ENCODE measurements around the gene CAMK2G. TPM values are rescaled to one million over a fixed set of nuclear protein-coding genes. Genes with fewer than 3 reads are reported as not detected.

The CAMK2G gene
- polyA plus RNA-seq, 3 donors = 1.7 to 60.7 (median 3.0) TPM

DNA sequence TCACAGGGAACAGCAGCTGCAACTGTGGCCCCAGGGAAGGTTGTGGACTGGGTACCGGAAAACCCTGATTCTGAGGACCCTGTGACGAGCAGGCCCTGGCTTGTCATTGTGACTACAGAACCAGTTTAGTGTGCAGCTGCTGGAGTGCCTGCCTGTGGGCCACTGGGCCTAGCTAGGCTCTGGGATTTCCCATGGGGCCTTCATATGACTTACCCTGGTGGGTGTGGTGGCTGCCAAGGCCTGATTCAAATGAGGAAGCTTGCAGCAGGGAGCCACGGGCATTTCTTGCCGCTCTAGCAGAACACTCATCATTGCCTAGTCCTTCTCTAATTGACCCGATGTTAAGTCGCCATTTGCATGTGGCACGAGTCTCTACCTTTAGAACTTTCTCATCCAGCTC, 14.7 kb upstream of the CAMK2G start:
- peaks cover 25% of the 10 kb centered on the region for H3K4me1 Mint-ChIP-seq
- H3K9me3 Mint-ChIP-seq = peaks cover 0 to 3% (median 0%) of the 10 kb centered on the region in 7 donors
- H3K27me3 Mint-ChIP-seq (ENCODE audit: low read depth in 3 of 3) = peaks cover 0 to 2% (median 2%) of the 10 kb centered on the region in 3 donors
- Histone ChIP-seq H3K36me3 (replicated peaks in 1 of 2; ENCODE audit: control insufficient read depth in 1 of 2, insufficient read depth in 2 of 2, low read length in 2 of 2) (no peaks in the 10 kb centered on the region), H3K79me2 (ENCODE audit: insufficient read depth, low read length) (no peaks in the 10 kb centered on the region), H2AFZ (ENCODE audit: insufficient read depth, low read depth, low read length, poor library complexity, severe bottlenecking) (no peak overlapping the region), H3K4me3 (replicated peaks in 1 of 3; ENCODE audit: low read depth in 2 of 3, low read length in 3 of 3) (no peak overlapping the region), H3K4me2 (replicated peaks; ENCODE audit: extremely low read depth, low read length, poor library complexity, severe bottlenecking) (no peak overlapping the region), H3K27me3 (ENCODE audit: control insufficient read depth in 2 of 2, insufficient read depth in 2 of 2, low read length in 2 of 2) (no peaks in the 10 kb centered on the region), H4K20me1 (ENCODE audit: insufficient read depth, low read length) (no peaks in the 10 kb centered on the region), H3K27ac (ENCODE audit: low read depth in 1 of 2, low read length in 2 of 2) (peak overlapping the region; percentile 63 to 79), H3K9me3 (replicated peaks in 1 of 2; ENCODE audit: control insufficient read depth in 1 of 2, insufficient read depth in 1 of 2, low read length in 2 of 2) (no peaks in the 10 kb centered on the region), H3K4me1 (ENCODE audit: control insufficient read depth in 1 of 2, insufficient read depth in 2 of 2, low read length in 2 of 2) (peaks cover 19 to 25% of the 10 kb centered on the region in 2 donors), H3K9ac (ENCODE audit: insufficient read depth, low read length, poor library complexity, severe bottlenecking) (no peak overlapping the region)
- H3K36me3 Mint-ChIP-seq = no peaks in the 10 kb centered on the region
- peak; percentile 93 to 99 (median 95) for DNase-seq
- no peak overlapping the region for H3K4me3 Mint-ChIP-seq
- whole genome bisulfite sequencing (ENCODE audit: insufficient coverage) = 40% methylated on average over 5 of the region's 7 CpGs
- intact Hi-C loops (cut with micrococcal nuclease) = loop anchor here (2.0 kb wide), 2 partner anchors 18 to 52 kb away; no protein-coding TSS in a partner anchor
- peak overlapping the region; percentile 77 to 93 (median 87) for H3K27ac Mint-ChIP-seq
- TF ChIP-seq, protein P1, sequence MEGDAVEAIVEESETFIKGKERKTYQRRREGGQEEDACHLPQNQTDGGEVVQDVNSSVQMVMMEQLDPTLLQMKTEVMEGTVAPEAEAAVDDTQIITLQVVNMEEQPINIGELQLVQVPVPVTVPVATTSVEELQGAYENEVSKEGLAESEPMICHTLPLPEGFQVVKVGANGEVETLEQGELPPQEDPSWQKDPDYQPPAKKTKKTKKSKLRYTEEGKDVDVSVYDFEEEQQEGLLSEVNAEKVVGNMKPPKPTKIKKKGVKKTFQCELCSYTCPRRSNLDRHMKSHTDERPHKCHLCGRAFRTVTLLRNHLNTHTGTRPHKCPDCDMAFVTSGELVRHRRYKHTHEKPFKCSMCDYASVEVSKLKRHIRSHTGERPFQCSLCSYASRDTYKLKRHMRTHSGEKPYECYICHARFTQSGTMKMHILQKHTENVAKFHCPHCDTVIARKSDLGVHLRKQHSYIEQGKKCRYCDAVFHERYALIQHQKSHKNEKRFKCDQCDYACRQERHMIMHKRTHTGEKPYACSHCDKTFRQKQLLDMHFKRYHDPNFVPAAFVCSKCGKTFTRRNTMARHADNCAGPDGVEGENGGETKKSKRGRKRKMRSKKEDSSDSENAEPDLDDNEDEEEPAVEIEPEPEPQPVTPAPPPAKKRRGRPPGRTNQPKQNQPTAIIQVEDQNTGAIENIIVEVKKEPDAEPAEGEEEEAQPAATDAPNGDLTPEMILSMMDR (IDR thresholded peaks at IDR 0.05) = no peak

DNA sequence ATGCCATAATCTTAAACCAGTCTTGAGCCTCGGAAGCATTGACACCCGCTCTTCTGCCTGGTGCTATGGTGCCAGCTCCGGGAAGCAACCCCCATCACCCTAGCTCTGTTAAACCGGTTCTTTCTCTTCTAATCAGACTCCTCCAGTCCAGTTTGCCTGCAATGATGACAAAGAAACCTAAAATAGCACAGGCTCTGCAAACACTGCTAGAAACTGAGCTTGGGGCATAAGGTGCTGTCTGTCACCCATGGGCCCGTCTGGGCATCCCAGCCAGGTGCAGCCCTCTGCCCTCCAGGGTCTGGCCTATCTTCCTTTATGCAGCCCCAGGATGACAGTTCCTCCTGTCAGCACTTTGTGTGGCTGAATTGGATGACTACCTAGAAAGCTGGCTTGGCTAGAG, 14.2 kb upstream of the CAMK2G start:
- intact Hi-C loops (cut with micrococcal nuclease) = loop anchor here (2.0 kb wide), 2 partner anchors 18 to 52 kb away; no protein-coding TSS in a partner anchor
- H3K4me1 Mint-ChIP-seq = peaks cover 25% of the 10 kb centered on the region
- no peaks in the 10 kb centered on the region for H3K79me2 ChIP-seq (ENCODE audit: insufficient read depth, low read length)
- H3K27me3 ChIP-seq (ENCODE audit: control insufficient read depth in 2 of 2, insufficient read depth in 2 of 2, low read length in 2 of 2) = no peaks in the 10 kb centered on the region
- H3K4me3 ChIP-seq (replicated peaks in 1 of 3; ENCODE audit: low read depth in 2 of 3, low read length in 3 of 3) = no peak overlapping the region
- WGBS (ENCODE audit: insufficient coverage) = 93% methylated on average over 5 of the region's 5 CpGs
- no peak overlapping the region for H3K9ac ChIP-seq (ENCODE audit: insufficient read depth, low read length, poor library complexity, severe bottlenecking)
- no peaks in the 10 kb centered on the region for H3K36me3 Mint-ChIP-seq
- TF ChIP-seq, protein P1 (IDR thresholded peaks at IDR 0.05) = no peak
- peak overlapping the region; percentile 15 for H2AFZ ChIP-seq (ENCODE audit: insufficient read depth, low read depth, low read length, poor library complexity, severe bottlenecking)
- H3K4me2 ChIP-seq (replicated peaks; ENCODE audit: extremely low read depth, low read length, poor library complexity, severe bottlenecking) = no peak overlapping the region
- H3K27ac ChIP-seq (ENCODE audit: low read depth in 1 of 2, low read length in 2 of 2) = peak overlapping the region; percentile 63 to 79
- H3K4me1 ChIP-seq (ENCODE audit: control insufficient read depth in 1 of 2, insufficient read depth in 2 of 2, low read length in 2 of 2) = peaks cover 19 to 25% of the 10 kb centered on the region in 2 donors
- no peaks in the 10 kb centered on the region for H3K36me3 ChIP-seq (replicated peaks in 1 of 2; ENCODE audit: control insufficient read depth in 1 of 2, insufficient read depth in 2 of 2, low read length in 2 of 2)
- no peaks in the 10 kb centered on the region for H4K20me1 ChIP-seq (ENCODE audit: insufficient read depth, low read length)
- H3K27ac Mint-ChIP-seq = peak overlapping the region; percentile 61 to 93 (median 82)
- H3K9me3 ChIP-seq (replicated peaks in 1 of 2; ENCODE audit: control insufficient read depth in 1 of 2, insufficient read depth in 1 of 2, low read length in 2 of 2) = no peaks in the 10 kb centered on the region
- peaks cover 0 to 3% (median 0%) of the 10 kb centered on the region in 7 donors for H3K9me3 Mint-ChIP-seq
- H3K4me3 Mint-ChIP-seq = peak overlapping the region in 1 of 2 donors; percentile 24
- H3K27me3 Mint-ChIP-seq (ENCODE audit: low read depth in 3 of 3) = peaks cover 0 to 2% (median 2%) of the 10 kb centered on the region in 3 donors
- no peak for DNase-seq
